ENCODE measurements around the gene ANO8. TPM values are rescaled to one million over a fixed set of nuclear protein-coding genes. Genes with fewer than 3 reads are reported as not detected.

ANO8 gene
- total and polyA plus RNA-seq, 2 experiments from 2014 or later, result 4.5 to 24.9 TPM

DNA sequence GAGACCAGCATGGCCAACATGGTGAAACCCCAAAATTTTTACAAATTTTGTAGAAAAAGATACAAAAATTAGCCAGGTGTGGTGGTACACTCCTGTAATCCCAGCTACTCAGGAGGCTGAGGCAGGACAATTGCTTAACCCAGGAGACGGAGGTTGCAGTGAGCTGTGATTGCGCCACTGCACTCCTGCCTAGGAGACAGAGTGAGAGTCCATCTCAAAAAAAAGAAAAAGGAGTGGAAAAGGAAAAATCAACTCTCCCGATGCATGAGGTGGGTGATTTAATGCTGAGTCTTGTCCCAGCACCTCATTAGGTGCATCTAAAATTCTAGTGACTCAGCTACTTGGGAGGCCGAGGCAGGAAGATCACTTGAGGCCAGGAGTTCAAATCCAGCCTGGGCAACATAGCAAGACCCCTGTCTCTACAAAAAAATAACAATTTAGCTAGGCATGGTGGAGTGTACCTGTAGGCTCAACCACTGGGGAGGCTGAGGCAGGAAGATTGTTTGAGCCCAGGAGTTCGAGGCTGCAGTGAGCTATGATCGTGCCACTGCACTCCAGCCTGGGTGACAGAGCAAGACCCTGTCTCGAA, 22.5 kb upstream of the ANO8 start:
- H3K27ac Mint-ChIP-seq, result no peak overlapping the region
- H3K36me3 Mint-ChIP-seq (ENCODE audit: low read depth), result no peaks in the 10 kb centered on the region
- H3K9me2 ChIP-seq (ENCODE audit: insufficient read depth), result no peaks in the 10 kb centered on the region
- H3K27me3 ChIP-seq (ENCODE audit: insufficient read depth), result no peaks in the 10 kb centered on the region
- no peak overlapping the region for H2AFZ ChIP-seq
- no peaks in the 10 kb centered on the region for H3K79me2 ChIP-seq (replicated peaks; ENCODE audit: insufficient read depth)
- H3K27me3 Mint-ChIP-seq (ENCODE audit: insufficient read depth, low read depth, poor library complexity), result peaks cover 14% of the 10 kb centered on the region
- no peak overlapping the region for H3K4me2 ChIP-seq
- no peak overlapping the region for H3K27ac ChIP-seq (ENCODE audit: low read depth)
- H3F3A ChIP-seq (replicated peaks; ENCODE audit: low read depth), result no peaks in the 10 kb centered on the region
- no peaks in the 10 kb centered on the region for H3K9me3 Mint-ChIP-seq
- H4K20me1 ChIP-seq (replicated peaks; ENCODE audit: insufficient read depth), result no peaks in the 10 kb centered on the region
- no peak overlapping the region for H3K4me3 Mint-ChIP-seq
- H3K36me3 ChIP-seq (ENCODE audit: insufficient read depth), result no peaks in the 10 kb centered on the region
- H3K4me1 Mint-ChIP-seq, result peaks cover 8% of the 10 kb centered on the region; the same call in 2 of the 3 replicates
- TF ChIP-seq POLR2AphosphoS5 (IDR thresholded peaks at IDR 0.05; ENCODE audit: low read depth), result no peak
- no peaks in the 10 kb centered on the region for H3K4me1 ChIP-seq (ENCODE audit: insufficient read depth)
- ATAC-seq (no peak), DNase-seq (ENCODE audit: low spot score) (no peak)
- no peak overlapping the region for H3K4me3 ChIP-seq

DNA sequence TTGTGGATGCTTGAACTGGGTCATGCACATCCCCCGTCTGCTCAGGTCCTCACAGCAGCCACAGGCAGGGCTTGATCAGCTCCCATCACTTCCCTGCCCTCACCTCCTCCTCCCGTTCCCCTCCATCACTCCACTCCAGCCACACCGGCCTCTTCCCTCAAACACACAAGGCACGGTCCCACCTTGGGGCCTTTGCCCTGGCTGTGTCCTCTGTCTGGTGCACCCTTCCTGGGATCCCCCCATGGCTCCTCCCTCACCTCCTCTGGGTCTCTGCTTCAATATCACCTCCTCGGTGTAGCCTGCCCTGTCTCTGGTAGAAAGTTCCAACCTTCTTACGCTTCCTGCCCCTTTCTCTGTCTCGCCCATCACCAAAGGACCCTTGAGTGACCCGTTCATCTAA, 18.7 kb upstream of the ANO8 start:
- ATAC-seq, result no peak
- H3K27ac Mint-ChIP-seq, result no peak overlapping the region

DNA sequence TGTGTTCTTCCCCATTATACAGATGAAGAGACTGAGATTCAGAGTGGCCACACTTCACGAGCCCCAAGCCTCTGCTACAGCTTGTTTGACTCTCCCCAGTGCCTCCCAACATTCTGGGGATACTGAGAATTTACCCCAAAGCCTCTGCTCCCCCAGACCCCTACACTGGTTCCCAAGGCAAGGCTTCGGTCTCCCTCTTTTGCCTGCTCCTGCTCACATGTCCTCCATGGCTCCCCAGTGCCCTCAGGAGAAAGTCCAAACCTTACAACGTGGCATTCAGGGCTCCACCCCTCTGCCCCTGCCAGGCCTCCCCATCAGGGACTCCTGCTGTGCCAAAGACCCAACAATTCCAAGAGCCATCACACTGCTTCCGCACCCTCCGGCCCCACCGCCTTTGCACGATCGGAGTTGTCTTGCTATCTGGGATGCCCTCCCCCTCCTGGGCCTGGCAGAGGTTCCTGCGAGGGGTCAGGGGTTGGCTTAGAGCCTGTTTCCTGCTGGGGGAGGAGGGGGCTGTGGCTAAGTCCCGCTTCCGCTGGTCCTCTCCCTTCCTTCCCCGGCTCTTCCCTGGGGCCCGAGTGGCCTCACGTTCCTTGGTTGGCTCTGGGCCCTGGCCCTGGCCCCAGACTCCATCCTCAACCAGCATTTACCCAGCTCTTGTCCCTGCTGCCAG, 18.1 kb upstream of the ANO8 start:
- Histone ChIP-seq H4K20me1 (replicated peaks; ENCODE audit: insufficient read depth) (no peaks in the 10 kb centered on the region), H3K4me3 (no peak overlapping the region), H3K27ac (ENCODE audit: low read depth) (no peak overlapping the region), H3K9me2 (ENCODE audit: insufficient read depth) (no peaks in the 10 kb centered on the region), H3K4me1 (ENCODE audit: insufficient read depth) (peaks cover 6% of the 10 kb centered on the region; the same call in 1 of the 2 replicates), H3K27me3 (ENCODE audit: insufficient read depth) (no peaks in the 10 kb centered on the region), H3K4me2 (no peak overlapping the region), H2AFZ (peak overlapping the region; percentile 63), H3F3A (replicated peaks; ENCODE audit: low read depth) (no peaks in the 10 kb centered on the region), H3K36me3 (ENCODE audit: insufficient read depth) (no peaks in the 10 kb centered on the region), H3K79me2 (replicated peaks; ENCODE audit: insufficient read depth) (no peaks in the 10 kb centered on the region)
- H3K4me1 Mint-ChIP-seq, result peaks cover 15% of the 10 kb centered on the region
- H3K36me3 Mint-ChIP-seq (ENCODE audit: low read depth), result no peaks in the 10 kb centered on the region
- TF ChIP-seq JUNB (IDR thresholded peaks at IDR 0.05; ENCODE audit: unreplicated experiment), result no peak
- TF ChIP-seq STAT1 (IDR thresholded peaks at IDR 0.05; ENCODE audit: unreplicated experiment), result no peak
- TF ChIP-seq, protein P1, sequence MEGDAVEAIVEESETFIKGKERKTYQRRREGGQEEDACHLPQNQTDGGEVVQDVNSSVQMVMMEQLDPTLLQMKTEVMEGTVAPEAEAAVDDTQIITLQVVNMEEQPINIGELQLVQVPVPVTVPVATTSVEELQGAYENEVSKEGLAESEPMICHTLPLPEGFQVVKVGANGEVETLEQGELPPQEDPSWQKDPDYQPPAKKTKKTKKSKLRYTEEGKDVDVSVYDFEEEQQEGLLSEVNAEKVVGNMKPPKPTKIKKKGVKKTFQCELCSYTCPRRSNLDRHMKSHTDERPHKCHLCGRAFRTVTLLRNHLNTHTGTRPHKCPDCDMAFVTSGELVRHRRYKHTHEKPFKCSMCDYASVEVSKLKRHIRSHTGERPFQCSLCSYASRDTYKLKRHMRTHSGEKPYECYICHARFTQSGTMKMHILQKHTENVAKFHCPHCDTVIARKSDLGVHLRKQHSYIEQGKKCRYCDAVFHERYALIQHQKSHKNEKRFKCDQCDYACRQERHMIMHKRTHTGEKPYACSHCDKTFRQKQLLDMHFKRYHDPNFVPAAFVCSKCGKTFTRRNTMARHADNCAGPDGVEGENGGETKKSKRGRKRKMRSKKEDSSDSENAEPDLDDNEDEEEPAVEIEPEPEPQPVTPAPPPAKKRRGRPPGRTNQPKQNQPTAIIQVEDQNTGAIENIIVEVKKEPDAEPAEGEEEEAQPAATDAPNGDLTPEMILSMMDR (conservative IDR thresholded peaks at IDR 0.05; ENCODE audit: low read depth in 2 of 2), result no peak
- no peak for TF ChIP-seq NANOG (IDR thresholded peaks at IDR 0.05; ENCODE audit: borderline replicate concordance)
- TF ChIP-seq ZNF331 (CRISPR knock-in tag; IDR thresholded peaks at IDR 0.05; ENCODE audit: low read depth), result no peak
- TF ChIP-seq ZNF114 (CRISPR knock-in tag; IDR thresholded peaks at IDR 0.05), result no peak
- TF ChIP-seq EZH2 (IDR thresholded peaks at IDR 0.05; ENCODE audit: low read depth, unreplicated experiment), result no peak
- TF ChIP-seq POLR2AphosphoS5 (IDR thresholded peaks at IDR 0.05; ENCODE audit: low read depth), result no peak
- DNase-seq (ENCODE audit: low spot score), result no peak
- no peaks in the 10 kb centered on the region for H3K9me3 Mint-ChIP-seq
- no peak overlapping the region for H3K4me3 Mint-ChIP-seq
- no peak overlapping the region for H3K27ac Mint-ChIP-seq
- no peak for ATAC-seq
- peaks cover 15% of the 10 kb centered on the region for H3K27me3 Mint-ChIP-seq (ENCODE audit: insufficient read depth, low read depth, poor library complexity)

More for the DNA sequence above, 18.7 kb upstream of the ANO8 start:
- Histone ChIP-seq H3K4me2 (no peak overlapping the region), H3F3A (replicated peaks; ENCODE audit: low read depth) (no peaks in the 10 kb centered on the region), H3K9me2 (ENCODE audit: insufficient read depth) (no peaks in the 10 kb centered on the region), H3K27ac (ENCODE audit: low read depth) (no peak overlapping the region), H3K27me3 (ENCODE audit: insufficient read depth) (no peaks in the 10 kb centered on the region), H3K4me1 (ENCODE audit: insufficient read depth) (peaks cover 5% of the 10 kb centered on the region; the same call in 1 of the 2 replicates), H4K20me1 (replicated peaks; ENCODE audit: insufficient read depth) (no peaks in the 10 kb centered on the region), H3K79me2 (replicated peaks; ENCODE audit: insufficient read depth) (no peaks in the 10 kb centered on the region), H2AFZ (peak overlapping the region; percentile 63), H3K4me3 (no peak overlapping the region), H3K36me3 (ENCODE audit: insufficient read depth) (no peaks in the 10 kb centered on the region)
- H3K4me3 Mint-ChIP-seq, result no peak overlapping the region; the same call in 2 of the 3 replicates
- no peak for DNase-seq (ENCODE audit: low spot score)
- TF ChIP-seq POLR2AphosphoS5 (IDR thresholded peaks at IDR 0.05; ENCODE audit: low read depth) (no peak), JUNB (IDR thresholded peaks at IDR 0.05; ENCODE audit: unreplicated experiment) (no peak), ZNF331 (CRISPR knock-in tag; IDR thresholded peaks at IDR 0.05; ENCODE audit: low read depth) (no peak), EZH2phosphoT487 (IDR thresholded peaks at IDR 0.05; ENCODE audit: unreplicated experiment) (no peak)
- TF ChIP-seq, protein P2, sequence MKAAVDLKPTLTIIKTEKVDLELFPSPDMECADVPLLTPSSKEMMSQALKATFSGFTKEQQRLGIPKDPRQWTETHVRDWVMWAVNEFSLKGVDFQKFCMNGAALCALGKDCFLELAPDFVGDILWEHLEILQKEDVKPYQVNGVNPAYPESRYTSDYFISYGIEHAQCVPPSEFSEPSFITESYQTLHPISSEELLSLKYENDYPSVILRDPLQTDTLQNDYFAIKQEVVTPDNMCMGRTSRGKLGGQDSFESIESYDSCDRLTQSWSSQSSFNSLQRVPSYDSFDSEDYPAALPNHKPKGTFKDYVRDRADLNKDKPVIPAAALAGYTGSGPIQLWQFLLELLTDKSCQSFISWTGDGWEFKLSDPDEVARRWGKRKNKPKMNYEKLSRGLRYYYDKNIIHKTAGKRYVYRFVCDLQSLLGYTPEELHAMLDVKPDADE (IDR thresholded peaks at IDR 0.05), result no peak
- H3K36me3 Mint-ChIP-seq (ENCODE audit: low read depth), result no peaks in the 10 kb centered on the region
- H3K9me3 Mint-ChIP-seq, result no peaks in the 10 kb centered on the region
- peaks cover 13% of the 10 kb centered on the region for H3K4me1 Mint-ChIP-seq
- H3K27me3 Mint-ChIP-seq (ENCODE audit: insufficient read depth, low read depth, poor library complexity), result peaks cover 11% of the 10 kb centered on the region
